Activated naive CD4-positive, alpha-beta T cell treated with anti-CD3 and anti-CD28 coated beads for 36 hours (primary cell): Measurements from ENCODE around the gene CITED1. TPM values are rescaled to one million over a fixed set of nuclear protein-coding genes. Genes with fewer than 3 reads are reported as not detected.
A peak's percentile ranks its signal among the peaks of the same experiment; 100 is the strongest.

Source experiments
- CTCF ChIA-PET: fragments of 350-600 bp; sonication (Branson Sonifier 250); formaldehyde crosslinking; loops from one replicate; lab custom pipeline; 2021; ENCODE audit warnings: antibody characterized with exemption; lab: Charles Lee
- DNase-seq: peaks from one replicate; pipeline ENCODE4 v3.0.0-alpha.2; 2020
- H3K27ac Mint-ChIP-seq: one replicate; pipeline ENCODE4 v1.8.0; 2021; ENCODE audit warnings: mild to moderate bottlenecking, mixed read lengths
- H3K27me3 Mint-ChIP-seq: one replicate; pipeline ENCODE4 v1.8.0; 2021; ENCODE audit warnings: low read depth, mixed read lengths
- H3K36me3 Mint-ChIP-seq: one replicate; pipeline ENCODE4 v1.8.0; 2021; ENCODE audit warnings: low read depth, mixed read lengths
- H3K4me1 Mint-ChIP-seq: one replicate; pipeline ENCODE4 v1.8.0; 2021; ENCODE audit warnings: low read depth, mixed read lengths
- H3K4me3 Mint-ChIP-seq: one replicate; pipeline ENCODE4 v1.8.0; 2021; ENCODE audit warnings: mild to moderate bottlenecking, moderate library complexity, mixed read lengths
- H3K9me3 Mint-ChIP-seq: one replicate; pipeline ENCODE4 v1.8.0; 2021; ENCODE audit warnings: mixed read lengths
- intact Hi-C: fragments of 100-400 bp; cut with micrococcal nuclease; formaldehyde crosslinking; loops from one replicate; pipeline ENCODE4 v1.15.1; 2023
- total RNA-seq, 2 experiments: library from RNA; stranded (reverse); gene quantifications; one replicate each; pipeline ENCODE4 v1.2.3, GENCODE V29; 2021

The CITED1 gene
- total RNA-seq, 2 experiments from 2014 or later: not detected

DNA sequence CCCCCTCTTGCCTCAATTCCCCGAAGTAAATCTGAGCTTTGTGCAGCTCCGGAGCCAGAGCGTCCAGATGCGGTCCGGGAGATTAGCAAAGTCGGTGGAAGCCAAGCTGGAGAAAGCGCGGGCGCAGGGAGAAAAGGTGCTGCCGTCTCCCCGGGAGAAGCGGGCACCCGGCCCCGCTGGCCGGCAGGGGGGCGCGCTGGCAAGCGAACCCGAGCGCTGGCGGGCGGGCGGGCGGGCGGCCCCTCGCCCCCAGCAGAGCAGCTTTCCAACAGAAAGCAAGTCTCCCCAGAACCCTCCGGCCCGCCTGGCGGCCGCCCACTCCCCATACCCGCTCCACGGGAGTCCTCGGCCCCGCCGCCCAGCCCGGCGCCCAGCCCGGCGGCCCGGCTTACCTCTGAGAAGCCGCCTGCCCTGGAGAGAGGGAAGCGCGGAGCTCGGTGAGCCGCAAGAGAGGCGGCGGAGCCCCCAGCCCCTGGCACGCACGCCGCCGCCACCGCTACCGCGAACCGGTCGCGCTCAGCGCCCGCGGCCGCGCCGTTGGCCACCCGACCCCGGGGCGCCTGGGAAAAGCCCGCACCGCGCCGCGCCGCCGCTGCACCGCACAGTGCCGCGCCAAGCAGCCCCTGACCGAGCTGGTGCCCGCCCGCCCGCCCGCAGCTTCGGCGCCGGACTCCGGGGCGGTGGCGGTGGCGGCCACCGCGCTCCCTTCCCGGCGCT is 529 bp upstream of the CITED1 start:
- Mint-ChIP-seq H3K27me3 (peaks cover 50% of the 10 kb centered on the region), H3K9me3 (no peaks in the 10 kb centered on the region), H3K36me3 (no peaks in the 10 kb centered on the region), H3K27ac (no peak overlapping the region), H3K4me3 (peak overlapping the region; percentile 61), H3K4me1 (peaks cover 20% of the 10 kb centered on the region)
- DNase-seq: no peak
- CTCF ChIA-PET: no interaction called here
- intact Hi-C loops: loop anchor here (2.0 to 5.0 kb wide), 2 partner anchors 43 to 316 kb away; no protein-coding TSS in a partner anchor

DNA sequence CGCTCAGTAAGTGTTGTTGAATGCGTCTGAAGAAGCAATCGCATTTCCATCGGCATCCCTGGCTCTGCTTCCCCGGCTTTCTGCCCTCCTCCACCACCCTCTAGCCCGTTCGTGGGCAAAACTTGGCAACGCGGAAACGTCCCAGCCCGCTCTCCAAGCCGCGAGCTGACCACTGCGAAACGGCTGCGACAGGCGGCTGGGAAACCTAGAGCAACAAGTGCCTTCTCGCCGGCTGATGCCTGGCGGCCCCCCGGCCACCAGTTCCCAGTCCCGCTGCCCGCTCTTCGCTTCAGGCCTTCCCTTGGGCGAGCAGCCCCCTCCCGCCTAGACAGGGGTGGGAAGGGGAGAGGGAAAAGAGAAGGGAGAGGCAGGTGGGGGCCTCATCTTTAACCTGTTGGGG is 837 bp downstream of the CITED1 start:
- intact Hi-C loops: loop anchor here (5.0 kb wide), 1 partner anchor 317 kb away; no protein-coding TSS in a partner anchor
- H3K9me3 Mint-ChIP-seq: no peaks in the 10 kb centered on the region
- H3K4me1 Mint-ChIP-seq: peaks cover 20% of the 10 kb centered on the region
- H3K27ac Mint-ChIP-seq: no peak overlapping the region
- H3K27me3 Mint-ChIP-seq: peaks cover 47% of the 10 kb centered on the region
- CTCF ChIA-PET: no interaction called here
- H3K4me3 Mint-ChIP-seq: peak overlapping the region; percentile 23
- no peaks in the 10 kb centered on the region for H3K36me3 Mint-ChIP-seq
- DNase-seq: no peak

DNA sequence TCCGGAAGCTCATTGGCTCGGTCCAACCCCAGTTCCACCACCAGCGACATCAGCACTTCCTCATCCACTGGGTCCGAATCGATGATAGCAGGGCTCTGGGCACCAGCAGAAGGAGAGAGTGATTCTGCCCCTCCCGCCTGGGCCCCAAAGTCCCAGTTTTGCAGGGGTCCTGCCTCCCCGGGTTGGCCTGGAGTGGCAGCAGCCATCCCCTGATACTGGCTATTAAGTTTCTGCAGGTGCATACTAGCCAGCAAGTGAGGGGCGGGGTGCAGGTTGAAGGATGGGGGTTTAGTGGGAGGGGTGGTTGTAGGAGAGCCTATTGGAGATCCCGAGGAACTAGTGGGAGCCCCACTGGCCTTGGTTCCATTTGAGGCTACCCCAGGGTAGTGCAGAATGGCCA is 3.9 kb downstream of the CITED1 start:
- no peaks in the 10 kb centered on the region for H3K9me3 Mint-ChIP-seq
- peaks cover 39% of the 10 kb centered on the region for H3K27me3 Mint-ChIP-seq
- no peak overlapping the region for H3K27ac Mint-ChIP-seq
- no peak for DNase-seq
- no peaks in the 10 kb centered on the region for H3K36me3 Mint-ChIP-seq
- CTCF ChIA-PET: no interaction called here
- H3K4me1 Mint-ChIP-seq: peaks cover 3% of the 10 kb centered on the region
- intact Hi-C loops: no loop called here
- H3K4me3 Mint-ChIP-seq: no peak overlapping the region

DNA sequence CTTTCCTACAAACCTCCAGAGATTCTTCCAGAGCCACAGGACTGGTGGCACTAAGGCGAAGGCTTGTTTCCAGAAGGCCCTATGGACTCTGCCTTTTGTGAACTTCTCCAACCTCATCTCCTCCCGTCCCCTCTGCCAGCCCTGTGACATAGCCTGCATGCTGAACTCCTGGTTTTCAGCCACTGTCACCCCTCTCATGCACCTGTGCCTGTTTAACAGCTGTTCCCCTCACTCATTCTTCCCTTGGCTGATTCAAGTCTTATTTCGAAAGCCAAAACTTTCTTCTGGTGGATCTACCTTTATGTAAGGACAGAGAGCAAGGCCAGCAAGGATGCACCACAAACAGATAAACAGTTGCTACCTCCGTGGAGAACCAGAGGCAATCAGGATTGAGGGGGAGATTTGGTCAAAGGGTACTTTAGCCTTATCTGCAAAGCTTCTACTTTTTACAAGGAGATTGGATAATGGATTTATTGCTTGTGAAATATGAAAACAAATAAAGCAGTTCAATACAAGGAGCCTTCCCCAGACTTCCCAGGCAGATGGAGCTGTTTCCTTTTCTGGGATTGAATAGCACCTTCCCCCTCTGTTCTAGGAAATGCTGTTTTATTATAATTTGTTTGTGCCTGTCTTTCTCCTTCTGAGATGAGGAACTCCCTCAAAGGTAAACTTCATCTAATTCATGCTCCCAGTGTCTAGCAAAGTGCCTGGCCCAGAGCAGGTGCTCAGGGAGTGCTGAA is 5.7 kb downstream of the CITED1 start:
- Mint-ChIP-seq H3K4me1 (peaks cover 3% of the 10 kb centered on the region), H3K27ac (no peak overlapping the region), H3K27me3 (peaks cover 41% of the 10 kb centered on the region), H3K36me3 (no peaks in the 10 kb centered on the region), H3K4me3 (no peak overlapping the region), H3K9me3 (no peaks in the 10 kb centered on the region)
- intact Hi-C loops: loop anchor here (5.0 kb wide), 1 partner anchor 242 kb away; no protein-coding TSS in a partner anchor
- DNase-seq: no peak
- CTCF ChIA-PET: interaction anchor here (0.6 kb wide), 1 partner anchor 14 kb away, joined by 3 read pairs; no protein-coding TSS in a partner anchor

DNA sequence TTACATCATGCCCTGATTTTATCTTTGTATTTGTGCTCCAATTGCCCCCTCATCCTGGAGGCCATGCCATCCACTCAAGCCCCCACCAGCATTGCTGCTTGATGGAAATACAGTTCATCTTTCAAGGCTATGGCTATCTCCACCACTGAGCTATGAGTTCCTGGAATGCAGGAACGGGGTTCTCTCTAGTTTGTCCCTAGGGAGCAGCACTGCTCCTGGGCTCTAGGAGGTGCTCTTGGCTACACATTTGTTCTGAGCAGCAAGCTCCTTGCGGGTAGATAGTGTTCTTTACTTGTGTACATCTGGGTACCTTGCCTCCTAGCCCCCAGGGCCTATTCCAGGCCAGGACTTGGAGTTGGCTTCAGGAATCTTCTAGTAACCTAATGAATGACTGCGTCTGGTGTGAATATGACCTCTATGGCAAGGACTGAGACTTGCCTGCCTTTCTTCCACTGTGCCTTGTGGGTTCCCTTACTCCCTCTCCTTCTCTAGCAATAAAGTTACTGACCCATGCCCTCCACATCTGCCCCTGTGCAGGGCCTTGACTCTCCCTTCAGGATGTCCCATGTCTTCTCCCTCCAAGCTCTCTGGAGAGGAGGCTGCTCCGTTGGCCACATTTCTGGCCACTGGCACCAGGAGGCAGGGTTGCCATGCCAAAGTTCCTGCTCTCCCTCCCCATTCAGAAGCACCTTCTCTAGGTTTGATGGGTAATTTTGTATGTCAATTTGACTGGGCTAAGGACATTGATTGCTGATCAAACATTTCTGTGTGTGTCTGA is 7.6 kb downstream of the CITED1 start:
- CTCF ChIA-PET: interaction anchor here (0.6 to 1.1 kb wide), 3 partner anchors 10 to 242 kb away, joined by 3 to 5 read pairs (median 4); partner anchors contain the start of gene RPS4X
- intact Hi-C loops: loop anchor here (5.0 kb wide), 1 partner anchor 244 kb away; no protein-coding TSS in a partner anchor
- no peaks in the 10 kb centered on the region for H3K9me3 Mint-ChIP-seq
- no peaks in the 10 kb centered on the region for H3K36me3 Mint-ChIP-seq
- H3K4me3 Mint-ChIP-seq: no peak overlapping the region
- H3K27me3 Mint-ChIP-seq: peaks cover 29% of the 10 kb centered on the region
- no peak overlapping the region for H3K27ac Mint-ChIP-seq
- no peak for DNase-seq
- no peaks in the 10 kb centered on the region for H3K4me1 Mint-ChIP-seq

DNA sequence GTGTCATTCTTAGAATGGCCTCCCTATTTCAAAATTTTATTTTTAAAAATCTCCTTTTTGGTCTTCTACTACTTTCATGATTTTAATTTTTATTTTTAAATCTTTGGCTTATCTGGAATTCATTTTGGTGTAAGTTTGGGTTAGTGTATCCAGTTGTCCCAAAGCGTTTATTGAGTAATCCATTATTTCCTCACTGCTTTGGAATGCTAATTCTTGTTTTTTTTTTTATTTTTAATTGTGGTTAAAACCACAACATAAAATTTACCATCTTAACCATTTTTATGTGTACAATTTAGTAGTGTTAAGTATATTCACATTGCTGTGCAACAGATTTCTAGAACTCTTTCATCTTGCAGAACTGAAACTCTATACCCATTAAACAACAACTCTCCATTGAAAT is 8.7 kb downstream of the CITED1 start:
- peaks cover 22% of the 10 kb centered on the region for H3K27me3 Mint-ChIP-seq
- DNase-seq: no peak
- H3K4me1 Mint-ChIP-seq: no peaks in the 10 kb centered on the region
- no peak overlapping the region for H3K4me3 Mint-ChIP-seq
- intact Hi-C loops: loop anchor here (5.0 kb wide), 1 partner anchor 245 kb away; no protein-coding TSS in a partner anchor
- H3K9me3 Mint-ChIP-seq: no peaks in the 10 kb centered on the region
- no peaks in the 10 kb centered on the region for H3K36me3 Mint-ChIP-seq
- H3K27ac Mint-ChIP-seq: no peak overlapping the region
- CTCF ChIA-PET: no interaction called here

DNA sequence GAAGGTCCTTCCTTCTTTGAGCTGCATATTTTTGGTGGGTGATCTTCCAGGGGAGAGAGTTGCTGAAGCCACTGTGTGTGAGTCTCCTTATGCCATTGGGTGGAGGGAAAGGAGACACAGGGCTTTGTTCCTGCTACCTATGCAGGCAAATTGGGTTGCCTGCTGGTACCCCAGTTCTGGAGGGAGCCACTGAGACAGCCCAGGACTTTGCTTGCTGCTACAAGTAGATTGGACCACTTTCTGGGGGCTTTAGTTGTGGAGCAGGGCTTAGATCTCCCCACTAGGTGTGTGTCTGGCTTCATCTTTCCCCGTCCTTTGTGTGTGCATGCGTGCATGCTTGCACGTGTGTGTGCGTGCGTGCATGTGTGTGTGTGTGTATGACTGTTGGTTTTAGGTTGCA is 10.0 kb downstream of the CITED1 start:
- no peaks in the 10 kb centered on the region for H3K4me1 Mint-ChIP-seq
- peaks cover 22% of the 10 kb centered on the region for H3K27me3 Mint-ChIP-seq
- H3K27ac Mint-ChIP-seq: no peak overlapping the region
- intact Hi-C loops: loop anchor here (5.0 kb wide), 1 partner anchor 247 kb away; no protein-coding TSS in a partner anchor
- no peaks in the 10 kb centered on the region for H3K9me3 Mint-ChIP-seq
- no peak for DNase-seq
- no peak overlapping the region for H3K4me3 Mint-ChIP-seq
- H3K36me3 Mint-ChIP-seq: no peaks in the 10 kb centered on the region
- CTCF ChIA-PET: no interaction called here

DNA sequence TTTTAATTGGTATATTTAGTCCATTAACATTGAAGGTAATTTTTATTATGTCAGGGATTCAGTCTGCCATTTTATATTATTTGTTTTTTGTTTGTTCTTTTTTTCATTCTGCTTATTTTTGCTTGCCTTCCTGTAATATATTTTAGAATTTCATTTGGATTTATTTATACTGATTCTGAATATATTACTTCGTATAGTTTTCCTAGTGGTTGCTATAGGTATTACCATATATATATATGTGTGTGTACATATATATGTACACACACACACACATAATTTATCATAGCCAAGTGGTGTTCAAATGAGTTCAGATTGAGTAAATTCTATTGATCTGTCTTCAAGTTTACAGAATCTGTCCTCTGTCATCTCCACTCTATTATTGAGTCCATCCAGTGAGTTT is 11.2 kb downstream of the CITED1 start:
- Mint-ChIP-seq H3K4me1 (no peaks in the 10 kb centered on the region), H3K27me3 (peaks cover 20% of the 10 kb centered on the region)
- CTCF ChIA-PET: no interaction called here

DNA sequence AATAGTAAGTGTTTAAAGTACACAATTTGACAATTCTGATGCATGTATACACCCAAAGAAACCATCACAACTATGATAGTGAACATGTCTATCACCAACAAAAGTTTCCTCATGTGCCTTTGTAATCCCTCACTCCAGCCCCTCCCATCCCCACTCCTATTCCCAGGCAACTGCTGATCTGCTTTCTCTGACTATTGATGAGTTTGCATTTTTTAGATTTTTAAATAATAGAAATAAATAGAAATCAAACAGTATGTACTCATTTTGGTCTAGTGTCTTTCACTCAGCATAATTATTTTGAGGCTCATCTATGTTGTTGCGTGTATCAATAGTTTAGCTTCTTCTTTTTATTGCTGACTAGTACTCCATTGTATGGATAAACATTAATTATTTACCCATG is 23.4 kb downstream of the CITED1 start:
- no peak overlapping the region for H3K27ac Mint-ChIP-seq
- H3K9me3 Mint-ChIP-seq: no peaks in the 10 kb centered on the region
- H3K36me3 Mint-ChIP-seq: no peaks in the 10 kb centered on the region

More for the DNA sequence above, 11.2 kb downstream of the CITED1 start:
- no peak for DNase-seq
- no peaks in the 10 kb centered on the region for H3K36me3 Mint-ChIP-seq
- intact Hi-C loops: no loop called here
- H3K4me3 Mint-ChIP-seq: no peak overlapping the region
- no peaks in the 10 kb centered on the region for H3K9me3 Mint-ChIP-seq
- no peak overlapping the region for H3K27ac Mint-ChIP-seq

DNA sequence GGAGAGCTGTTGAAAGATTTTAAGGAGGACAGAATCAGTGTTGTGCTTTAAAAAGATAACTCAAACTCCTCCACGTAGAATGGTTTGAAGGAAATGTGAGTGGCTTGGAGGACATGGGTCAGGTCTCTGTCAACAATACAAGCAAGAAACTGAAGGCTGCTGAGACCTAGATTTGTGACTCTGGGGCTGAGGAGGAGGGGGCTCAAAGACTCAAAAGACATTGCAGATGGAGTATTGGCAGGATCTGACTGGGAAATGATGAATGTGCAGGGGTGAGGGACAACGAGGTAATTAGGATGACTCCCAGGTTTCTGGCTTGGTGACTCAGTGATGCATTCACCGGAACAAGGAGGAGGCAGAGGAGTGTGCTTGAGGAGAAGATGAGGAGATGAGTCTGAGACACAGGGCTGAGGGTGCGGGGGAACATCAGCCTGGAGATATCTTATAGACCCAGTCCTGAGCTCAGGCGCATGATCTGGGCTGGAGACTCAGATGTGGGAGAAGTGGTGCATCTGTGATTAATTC is 25.3 kb downstream of the CITED1 start:
- intact Hi-C loops: no loop called here
- Mint-ChIP-seq H3K36me3 (peaks cover 11% of the 10 kb centered on the region), H3K27me3 (no peaks in the 10 kb centered on the region), H3K4me1 (peaks cover 1% of the 10 kb centered on the region), H3K4me3 (no peak overlapping the region), H3K9me3 (no peaks in the 10 kb centered on the region), H3K27ac (no peak overlapping the region)
- CTCF ChIA-PET: no interaction called here
- DNase-seq: no peak

More for the DNA sequence above, 23.4 kb downstream of the CITED1 start:
- no peaks in the 10 kb centered on the region for H3K4me1 Mint-ChIP-seq
- no peaks in the 10 kb centered on the region for H3K27me3 Mint-ChIP-seq
- intact Hi-C loops: no loop called here
- CTCF ChIA-PET: no interaction called here
- no peak for DNase-seq
- H3K4me3 Mint-ChIP-seq: no peak overlapping the region

DNA sequence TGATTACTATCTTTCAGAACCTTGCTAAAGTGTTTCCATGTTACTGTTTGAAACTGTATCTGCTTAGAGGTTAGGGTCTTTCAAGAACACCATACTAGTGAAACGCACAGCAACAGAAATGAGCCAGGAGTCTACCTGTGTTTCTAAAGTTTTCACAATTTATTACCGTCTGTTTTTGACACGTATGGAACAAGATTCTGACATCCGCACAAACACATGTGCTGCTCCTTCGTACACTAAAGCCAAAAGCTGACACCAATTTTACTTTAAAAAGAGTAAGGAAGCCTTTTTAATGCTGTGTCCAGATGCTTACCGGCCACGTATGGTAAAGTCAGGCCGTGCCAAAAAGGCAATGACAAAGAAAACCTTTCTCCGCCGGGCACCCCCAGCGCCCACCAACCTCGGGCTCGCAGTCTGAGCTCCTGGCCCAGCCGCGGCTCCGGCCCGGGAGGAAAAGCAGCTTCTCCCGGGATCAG is 29.2 kb downstream of the CITED1 start:
- H3K27me3 Mint-ChIP-seq: no peaks in the 10 kb centered on the region
- H3K4me1 Mint-ChIP-seq: peaks cover 37% of the 10 kb centered on the region
- CTCF ChIA-PET: interaction anchor here (0.7 to 3.3 kb wide), 4 partner anchors 8 to 96 kb away, joined by 4 to 19 read pairs (median 6); no protein-coding TSS in a partner anchor
- peaks cover 45% of the 10 kb centered on the region for H3K36me3 Mint-ChIP-seq
- DNase-seq: no peak
- H3K27ac Mint-ChIP-seq: peak overlapping the region; percentile 89
- intact Hi-C loops: loop anchor here (10.0 kb wide), 1 partner anchor 262 kb away; no protein-coding TSS in a partner anchor
- H3K9me3 Mint-ChIP-seq: no peaks in the 10 kb centered on the region
- peak overlapping the region; percentile 80 for H3K4me3 Mint-ChIP-seq
